GM12891 (cell line): ENCODE measurements around the gene NADSYN1.

Source experiments
- DNase-seq: peaks from one replicate; pipeline ENCODE4 v3.0.0; 2011; ENCODE audit warnings: low spot score; ENCODE audit not compliant: insufficient read length
- FAIRE-seq: peaks from 2 replicates; lab custom pipeline; 2011; peaks lifted over from hg19 to GRCh38; lab: Jason Lieb, UNC
- PAX5 ChIP-seq: IDR thresholded peaks from 2 replicates; pipeline ENCODE4 v1.6.1; 2011; ENCODE audit warnings: low read length, moderate library complexity, mild to moderate bottlenecking; ENCODE audit not compliant: insufficient read depth, severe bottlenecking
- POLR2A ChIP-seq: IDR thresholded peaks from 2 replicates; pipeline ENCODE4 v1.6.1; 2011; ENCODE audit warnings: low read depth, low read length, control low read depth
- POLR2AphosphoS5 ChIP-seq: IDR thresholded peaks from 2 replicates; pipeline ENCODE4 v1.6.1; 2011; ENCODE audit warnings: low read depth, low read length, control low read depth
- POU2F2 ChIP-seq: IDR thresholded peaks from 2 replicates; pipeline ENCODE4 v1.6.1; 2011; ENCODE audit warnings: low read depth, mild to moderate bottlenecking, control low read depth, low read length, moderate library complexity
- SPI1 ChIP-seq: IDR thresholded peaks from 2 replicates; pipeline ENCODE4 v1.6.1; 2011; ENCODE audit warnings: low read depth, low read length, control low read depth
- TAF1 ChIP-seq: IDR thresholded peaks from 2 replicates; pipeline ENCODE4 v1.6.1; 2011; ENCODE audit warnings: low read depth, low read length, control low read depth

NADSYN1 gene

DNA sequence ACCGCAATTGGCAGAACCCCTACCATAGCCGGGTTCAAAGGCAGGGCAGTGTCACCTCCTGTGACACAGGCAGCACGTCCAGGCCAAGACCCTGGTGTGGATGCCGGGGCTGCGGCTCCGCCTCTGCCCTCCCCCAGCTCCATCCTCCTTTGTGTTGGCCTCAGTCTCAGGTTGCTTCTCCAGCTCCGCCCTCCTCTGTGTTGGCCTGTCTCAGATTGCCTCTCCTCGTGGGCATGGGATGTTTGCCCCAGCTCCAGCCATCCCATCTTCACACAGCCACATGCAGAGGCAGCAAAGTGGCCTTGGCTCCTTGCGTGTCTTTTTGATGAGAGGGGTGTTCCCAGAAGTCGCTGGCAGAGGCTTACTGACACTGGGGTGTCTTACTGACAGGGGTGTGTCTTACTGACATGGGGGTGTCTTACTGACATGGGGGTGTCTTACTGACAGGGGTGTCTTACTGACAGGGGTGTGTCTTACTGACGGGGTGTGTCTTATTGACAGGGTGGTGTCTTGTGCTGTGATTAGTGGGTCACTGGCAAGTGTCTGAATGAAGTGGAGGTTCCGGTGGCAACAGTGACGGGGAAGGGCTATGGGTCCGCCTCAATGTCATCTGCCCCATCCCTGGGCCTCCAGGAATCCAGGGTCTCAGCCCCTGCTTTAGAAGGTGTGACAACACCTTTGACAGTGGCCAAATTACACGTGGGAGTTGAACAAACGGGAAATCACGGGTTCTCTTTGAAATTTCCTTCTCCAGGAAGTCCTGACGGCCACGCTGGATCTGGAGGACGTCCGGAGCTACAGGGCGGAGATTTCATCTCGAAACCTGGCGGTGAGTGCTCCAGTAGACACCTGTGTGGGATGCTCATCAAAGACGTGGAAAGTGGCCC, 24.9 kb downstream of the NADSYN1 start:
- DNase-seq (no peak), FAIRE-seq (no peak)
- TF ChIP-seq POU2F2, result no peak
- TF ChIP-seq SPI1, result no peak
- TF ChIP-seq POLR2AphosphoS5, result no peak
- no peak for TF ChIP-seq POLR2A
- TF ChIP-seq PAX5, result no peak
- TF ChIP-seq TAF1, result no peak

DNA sequence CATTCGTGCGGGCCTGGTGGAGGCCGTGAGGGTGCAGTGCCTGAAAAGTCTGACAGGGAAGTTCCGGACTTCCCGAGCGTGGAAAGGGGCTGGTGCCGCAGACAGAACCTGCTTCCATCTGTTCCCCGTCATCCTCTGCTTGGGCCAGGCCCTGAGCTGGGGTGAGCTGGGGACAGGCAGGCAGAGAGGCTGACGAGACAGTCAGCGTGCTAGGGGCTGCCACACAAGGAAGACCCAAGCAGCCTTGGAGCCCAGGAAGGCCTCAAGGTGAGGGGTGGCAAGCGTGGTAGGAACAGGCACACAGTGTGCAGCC, 25.5 kb downstream of the NADSYN1 start:
- DNase-seq (no peak), FAIRE-seq (no peak)
- TF ChIP-seq POLR2A, result no peak
- TF ChIP-seq POU2F2, result no peak
- no peak for TF ChIP-seq POLR2AphosphoS5

DNA sequence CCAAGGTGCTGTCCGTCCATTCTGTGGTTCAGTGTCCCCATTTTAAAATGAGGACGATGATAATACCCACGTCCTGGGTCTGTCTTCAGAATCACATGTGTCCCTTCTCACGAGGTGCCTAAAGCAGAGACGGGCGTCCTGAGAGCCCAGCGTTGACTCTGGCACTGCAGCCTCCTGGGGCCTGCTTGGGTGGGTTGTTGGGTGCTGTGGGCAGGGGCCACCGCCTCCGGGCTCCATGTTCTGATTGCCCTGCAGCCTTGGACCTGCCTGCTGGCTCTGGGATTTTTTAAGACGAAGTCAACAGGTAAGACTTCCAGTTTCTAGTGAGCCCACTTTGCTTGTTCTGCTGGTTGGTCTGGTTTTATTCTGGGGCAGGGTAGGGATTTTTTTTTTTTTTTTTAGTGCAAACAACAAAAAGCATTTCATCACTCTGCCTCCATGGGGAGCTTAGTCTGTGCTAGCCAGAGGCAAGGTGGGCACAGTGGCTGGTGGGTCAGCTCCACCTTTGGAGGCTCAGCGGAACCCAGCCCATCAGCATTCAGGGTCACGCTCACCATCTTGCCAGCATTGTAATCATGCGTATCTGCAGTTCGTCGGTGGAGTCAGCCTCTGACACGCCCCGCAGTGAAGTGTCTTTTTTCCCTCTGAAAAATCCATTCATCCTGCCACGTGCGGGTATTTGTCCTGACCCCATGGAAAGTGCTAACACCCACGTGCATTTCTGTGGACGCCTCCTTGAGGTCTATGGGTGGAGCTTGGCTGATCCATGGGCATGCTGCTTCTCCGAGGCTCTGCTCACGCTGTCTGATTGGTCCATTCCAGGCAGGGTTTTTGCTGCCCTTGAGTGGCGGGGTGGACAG, 28.3 kb downstream of the NADSYN1 start:
- TF ChIP-seq POU2F2 (no peak), POLR2A (no peak), POLR2AphosphoS5 (no peak), SPI1 (no peak), TAF1 (no peak), PAX5 (no peak)
- FAIRE-seq (no peak), DNase-seq (no peak)

DNA sequence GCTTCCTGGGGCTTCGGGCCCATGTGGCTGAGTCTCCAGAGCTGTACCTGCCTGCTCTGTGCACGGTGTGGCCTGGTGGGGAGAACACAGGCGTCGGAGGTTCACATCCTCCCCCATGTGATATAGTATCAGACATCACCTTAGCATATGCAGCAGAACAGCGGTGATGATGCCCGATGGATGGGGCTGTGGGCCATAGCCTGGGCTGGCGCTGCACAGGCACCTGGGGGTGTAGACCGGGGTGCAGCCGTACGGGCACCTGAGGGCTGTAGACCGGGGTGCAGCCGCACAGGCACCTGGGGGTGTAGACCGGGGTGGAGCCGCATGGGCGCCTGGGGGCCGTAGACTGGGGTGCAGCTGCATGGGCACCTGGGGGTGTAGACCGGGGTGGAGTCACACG, 29.2 kb downstream of the NADSYN1 start:
- no peak for FAIRE-seq
- TF ChIP-seq SPI1 (no peak), POLR2AphosphoS5 (no peak), PAX5 (no peak), POLR2A (no peak), POU2F2 (no peak), TAF1 (no peak)
- no peak for DNase-seq

DNA sequence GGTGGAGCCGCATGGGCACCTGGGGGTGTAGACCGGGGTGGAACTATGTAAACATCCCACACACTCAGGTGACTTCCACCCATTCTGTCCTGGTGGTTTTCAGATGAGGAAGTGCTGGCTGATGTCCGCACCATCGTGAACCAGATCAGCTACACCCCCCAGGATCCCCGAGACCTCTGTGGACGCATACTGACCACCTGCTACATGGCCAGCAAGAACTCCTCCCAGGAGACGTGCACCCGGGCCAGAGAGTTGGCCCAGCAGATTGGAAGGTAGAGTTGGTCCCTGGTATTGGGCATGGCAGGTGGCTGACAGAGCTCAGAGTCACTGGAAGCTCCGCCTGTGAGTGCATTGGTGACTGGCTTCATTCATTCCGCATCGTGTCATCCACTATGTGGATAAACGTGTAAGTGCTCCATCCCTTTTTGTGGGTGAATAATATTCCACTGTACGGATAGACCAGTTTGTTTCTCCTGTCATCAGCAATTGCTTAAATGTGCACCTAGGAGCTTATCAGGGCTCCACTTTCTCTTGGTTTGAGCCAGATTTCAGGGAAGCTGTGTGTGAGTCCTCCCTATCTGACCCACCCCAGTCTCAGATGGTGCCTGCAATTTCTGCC, 29.9 kb downstream of the NADSYN1 start:
- TF ChIP-seq TAF1, result no peak
- TF ChIP-seq POLR2AphosphoS5, result no peak
- no peak for TF ChIP-seq SPI1
- no peak for TF ChIP-seq POU2F2
- no peak for FAIRE-seq
- no peak for DNase-seq

DNA sequence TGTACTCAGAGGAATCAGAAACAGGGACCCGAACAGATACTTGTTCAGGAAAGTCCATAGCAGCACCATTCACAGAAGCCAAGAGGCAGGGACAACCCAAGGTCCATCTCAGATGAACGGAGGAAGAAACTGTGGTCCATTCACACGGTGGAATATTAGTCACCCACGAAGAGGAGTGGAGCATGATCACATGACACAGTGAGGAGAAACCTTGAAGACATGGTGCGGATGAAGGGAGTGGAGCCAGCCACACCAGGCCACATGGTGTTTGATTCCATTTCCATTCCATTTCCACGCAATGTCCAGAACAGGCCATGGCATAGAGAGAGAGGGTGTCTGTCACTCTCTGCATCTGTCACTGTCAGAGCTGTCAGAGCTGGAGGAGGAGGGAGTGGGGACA, 30.7 kb downstream of the NADSYN1 start:
- FAIRE-seq, result no peak
- no peak for TF ChIP-seq SPI1
- no peak for TF ChIP-seq POLR2AphosphoS5
- TF ChIP-seq POU2F2, result no peak
- no peak for TF ChIP-seq POLR2A
- TF ChIP-seq PAX5, result no peak
- no peak for TF ChIP-seq TAF1

DNA sequence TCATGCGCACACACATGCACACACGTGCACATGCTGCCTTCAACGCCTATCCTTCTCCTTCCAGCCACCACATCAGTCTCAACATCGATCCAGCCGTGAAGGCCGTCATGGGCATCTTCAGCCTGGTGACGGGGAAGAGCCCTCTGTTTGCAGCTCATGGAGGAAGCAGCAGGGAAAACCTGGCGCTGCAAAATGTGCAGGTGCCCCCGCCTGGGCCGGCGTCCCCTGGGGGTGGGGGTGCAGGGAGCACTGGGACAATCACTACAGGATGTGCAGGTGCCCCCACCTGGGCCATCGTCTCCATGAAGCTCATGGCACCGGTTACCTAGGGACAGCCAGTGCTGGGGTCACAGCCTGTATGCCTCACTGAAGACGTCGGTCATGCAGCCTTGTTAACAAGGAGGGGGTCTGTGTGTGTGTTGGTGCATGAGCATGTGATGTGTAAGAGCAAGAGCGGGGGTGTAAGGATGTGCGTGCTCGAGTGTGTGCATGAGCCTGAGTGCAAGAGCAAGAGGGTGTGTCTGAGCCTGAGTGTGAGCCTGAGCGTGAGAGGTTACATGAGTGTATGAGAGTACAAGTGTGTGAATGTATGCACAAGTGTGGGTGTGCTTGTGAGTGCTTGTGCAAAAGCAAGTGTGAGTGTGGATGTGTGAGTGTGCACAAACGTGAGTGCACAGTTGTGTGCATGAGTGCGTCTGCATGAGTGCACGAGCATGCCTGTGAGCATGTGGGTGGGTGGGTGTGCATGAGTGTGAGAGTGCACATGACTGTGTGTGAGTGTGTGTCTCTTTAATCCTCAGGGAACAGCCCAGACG, 31.5 kb downstream of the NADSYN1 start:
- DNase-seq (no peak), FAIRE-seq (no peak)
- TF ChIP-seq POLR2A, result 0 out of 2 replicates have a peak, but pooled peaks have one; percentile 29
- TF ChIP-seq TAF1, result no peak

More for the DNA sequence above, 30.7 kb downstream of the NADSYN1 start:
- DNase-seq, result no peak

DNA sequence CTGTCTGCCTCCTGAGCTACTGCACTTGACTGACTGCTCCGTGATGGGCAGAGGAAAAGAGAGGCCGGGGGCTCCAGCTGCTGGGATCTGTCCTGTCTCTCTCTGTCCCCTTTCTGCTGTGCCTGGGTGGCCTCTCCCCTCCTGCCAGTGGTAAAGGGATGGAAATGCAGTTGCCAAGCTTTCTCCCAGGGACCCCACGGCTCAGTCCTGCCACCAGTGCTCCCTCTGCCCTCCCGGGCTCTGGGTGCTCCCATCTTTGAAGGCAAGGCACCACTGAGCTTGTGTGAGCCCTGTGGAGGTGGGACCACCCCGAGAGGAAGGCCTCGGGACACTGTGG, 32.0 kb downstream of the NADSYN1 start:
- TF ChIP-seq POLR2A, result no peak
- TF ChIP-seq TAF1, result no peak
- no peak for TF ChIP-seq POLR2AphosphoS5
- no peak for TF ChIP-seq PAX5
- no peak for TF ChIP-seq SPI1
- TF ChIP-seq POU2F2, result no peak
- DNase-seq (no peak), FAIRE-seq (no peak)

DNA sequence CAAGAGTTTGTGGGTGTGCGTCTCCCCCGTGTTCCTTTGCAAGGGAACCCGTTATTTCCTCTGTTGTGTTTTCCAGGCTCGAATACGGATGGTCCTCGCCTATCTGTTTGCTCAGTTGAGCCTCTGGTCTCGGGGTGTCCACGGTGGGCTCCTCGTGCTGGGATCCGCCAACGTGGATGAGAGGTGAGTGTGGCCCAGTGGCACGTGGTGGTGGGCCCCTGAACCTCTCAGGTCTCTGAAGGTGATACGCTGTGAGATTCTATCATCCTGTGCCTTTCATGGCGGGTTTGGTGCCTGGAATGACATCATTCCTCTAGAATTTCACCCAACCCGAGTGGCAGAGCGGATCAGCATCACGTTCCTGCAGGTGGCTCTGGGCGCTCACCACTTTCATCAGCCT, 32.5 kb downstream of the NADSYN1 start:
- TF ChIP-seq POLR2AphosphoS5, result no peak
- no peak for DNase-seq
- no peak for FAIRE-seq
